ENCODE results near the gene CEP152. TPM values are rescaled to one million over a fixed set of nuclear protein-coding genes. Genes with fewer than 3 reads are reported as not detected.
"Not testable (repeated sequence)": the region's sequence is repeated elsewhere in the genome, so short reads cannot be mapped to it uniquely, and the experiment has no call there.

Gene CEP152, protein sequence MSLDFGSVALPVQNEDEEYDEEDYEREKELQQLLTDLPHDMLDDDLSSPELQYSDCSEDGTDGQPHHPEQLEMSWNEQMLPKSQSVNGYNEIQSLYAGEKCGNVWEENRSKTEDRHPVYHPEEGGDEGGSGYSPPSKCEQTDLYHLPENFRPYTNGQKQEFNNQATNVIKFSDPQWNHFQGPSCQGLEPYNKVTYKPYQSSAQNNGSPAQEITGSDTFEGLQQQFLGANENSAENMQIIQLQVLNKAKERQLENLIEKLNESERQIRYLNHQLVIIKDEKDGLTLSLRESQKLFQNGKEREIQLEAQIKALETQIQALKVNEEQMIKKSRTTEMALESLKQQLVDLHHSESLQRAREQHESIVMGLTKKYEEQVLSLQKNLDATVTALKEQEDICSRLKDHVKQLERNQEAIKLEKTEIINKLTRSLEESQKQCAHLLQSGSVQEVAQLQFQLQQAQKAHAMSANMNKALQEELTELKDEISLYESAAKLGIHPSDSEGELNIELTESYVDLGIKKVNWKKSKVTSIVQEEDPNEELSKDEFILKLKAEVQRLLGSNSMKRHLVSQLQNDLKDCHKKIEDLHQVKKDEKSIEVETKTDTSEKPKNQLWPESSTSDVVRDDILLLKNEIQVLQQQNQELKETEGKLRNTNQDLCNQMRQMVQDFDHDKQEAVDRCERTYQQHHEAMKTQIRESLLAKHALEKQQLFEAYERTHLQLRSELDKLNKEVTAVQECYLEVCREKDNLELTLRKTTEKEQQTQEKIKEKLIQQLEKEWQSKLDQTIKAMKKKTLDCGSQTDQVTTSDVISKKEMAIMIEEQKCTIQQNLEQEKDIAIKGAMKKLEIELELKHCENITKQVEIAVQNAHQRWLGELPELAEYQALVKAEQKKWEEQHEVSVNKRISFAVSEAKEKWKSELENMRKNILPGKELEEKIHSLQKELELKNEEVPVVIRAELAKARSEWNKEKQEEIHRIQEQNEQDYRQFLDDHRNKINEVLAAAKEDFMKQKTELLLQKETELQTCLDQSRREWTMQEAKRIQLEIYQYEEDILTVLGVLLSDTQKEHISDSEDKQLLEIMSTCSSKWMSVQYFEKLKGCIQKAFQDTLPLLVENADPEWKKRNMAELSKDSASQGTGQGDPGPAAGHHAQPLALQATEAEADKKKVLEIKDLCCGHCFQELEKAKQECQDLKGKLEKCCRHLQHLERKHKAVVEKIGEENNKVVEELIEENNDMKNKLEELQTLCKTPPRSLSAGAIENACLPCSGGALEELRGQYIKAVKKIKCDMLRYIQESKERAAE (N-terminal part only)
- total RNA-seq (2014; rRNA removed; shearing (Covaris generic); ENCODE audit: low replicate concordance) = 2.3 and 7.4 TPM in 2 replicates

GRCh38 chr15:48810414-48811324, at the start of gene CEP152:
Gene CEP152, minus strand, starts transcription at chr15:48811069. Its CDS starts 5,420 bp downstream, at chr15:48805649.
- DNase-seq = peak; percentile 100
- Histone ChIP-seq H3K27me3 (no peaks in the 10 kb centered on the region), H3K4me3 (peak within 1 kb of the TSS; percentile 77), H3K36me3 (no peaks in the 10 kb centered on the region), H3K9me3 (no peaks in the 10 kb centered on the region)

- Histone ChIP-seq H3K36me3 (no peaks in the 10 kb centered on the region), H3K4me3 (no peak overlapping the region), H3K27me3 (no peaks in the 10 kb centered on the region), H3K9me3 (no peaks in the 10 kb centered on the region)
- DNase-seq = no peak
Observed at GRCh38 chr15:48859426-48859825, 48.6 kb upstream of the CEP152 start.

DNA sequence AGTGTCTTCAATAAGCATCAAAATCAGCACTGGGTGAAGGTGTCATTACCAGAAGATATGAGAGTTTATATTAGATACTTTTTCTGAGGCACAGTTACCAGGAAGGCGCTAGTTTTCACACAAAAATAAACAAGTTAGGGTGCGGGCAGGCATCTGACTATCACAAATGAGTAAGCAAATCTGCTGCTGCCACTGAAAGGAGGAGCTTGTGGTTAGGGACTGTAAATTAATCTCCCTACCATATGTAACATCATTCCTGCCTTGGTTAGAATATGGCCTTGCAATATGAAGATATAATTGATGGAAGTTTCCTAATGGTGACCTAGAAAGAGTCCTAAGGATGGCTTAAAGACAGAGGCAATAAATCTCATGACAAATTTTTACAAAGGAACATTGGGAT, 47.5 kb upstream of the CEP152 start:
- peak; percentile 62 for DNase-seq
- Histone ChIP-seq H3K9me3 (no peaks in the 10 kb centered on the region), H3K4me3 (no peak overlapping the region), H3K27me3 (no peaks in the 10 kb centered on the region), H3K36me3 (no peaks in the 10 kb centered on the region)

- H3K9me3 ChIP-seq = 0 out of 2 replicates have a peak, but pooled peaks cover 1% of the 10 kb centered on the region
- DNase-seq = no peak
- no peaks in the 10 kb centered on the region for H3K27me3 ChIP-seq
- no peaks in the 10 kb centered on the region for H3K36me3 ChIP-seq
- H3K4me3 ChIP-seq = no peak overlapping the region
Observed at GRCh38 chr15:48856942-48857341, 46.1 kb upstream of the CEP152 start.

- H3K4me3 ChIP-seq = no peak overlapping the region
- peak; percentile 54 for DNase-seq
- H3K27me3 ChIP-seq = no peaks in the 10 kb centered on the region
- H3K36me3 ChIP-seq = no peaks in the 10 kb centered on the region
- 0 out of 2 replicates have a peak, but pooled peaks cover 1% of the 10 kb centered on the region for H3K9me3 ChIP-seq
Observed at GRCh38 chr15:48855501-48856440, 44.9 kb upstream of the CEP152 start.

GRCh38 chr15:48854434-48854833, 43.6 kb upstream of the CEP152 start:
- DNase-seq, H3K9me3 ChIP-seq, H3K27me3 ChIP-seq, H3K4me3 ChIP-seq, H3K36me3 ChIP-seq: not testable (repeated sequence)

- no peaks in the 10 kb centered on the region for H3K27me3 ChIP-seq
- H3K4me3 ChIP-seq = no peak overlapping the region
- no peaks in the 10 kb centered on the region for H3K36me3 ChIP-seq
- 0 out of 2 replicates have a peak, but pooled peaks cover 1% of the 10 kb centered on the region for H3K9me3 ChIP-seq
- no peak for DNase-seq
Observed at GRCh38 chr15:48851956-48852355, 41.1 kb upstream of the CEP152 start.

DNA sequence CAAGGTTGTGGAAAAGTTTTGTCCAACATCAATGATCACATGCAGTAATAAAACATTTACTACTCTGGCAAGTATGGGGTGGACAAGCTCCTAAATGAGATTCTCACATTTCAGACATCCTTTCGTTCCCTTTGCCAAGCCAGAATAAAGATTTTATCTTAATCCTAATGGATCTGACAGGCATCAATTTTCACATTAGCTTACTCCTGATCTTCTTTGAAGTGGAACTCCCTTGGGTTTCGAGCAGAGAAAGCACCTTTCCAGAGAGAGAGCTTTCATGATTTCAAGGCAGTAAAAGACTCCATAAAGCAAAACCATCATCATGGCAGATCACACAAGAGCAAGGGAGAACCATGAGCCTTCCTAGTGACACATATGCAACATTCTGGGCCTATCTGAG, 39.8 kb upstream of the CEP152 start:
- Histone ChIP-seq H3K36me3 (no peaks in the 10 kb centered on the region), H3K27me3 (no peaks in the 10 kb centered on the region), H3K9me3 (0 out of 2 replicates have a peak, but pooled peaks cover 1% of the 10 kb centered on the region), H3K4me3 (no peak overlapping the region)
- DNase-seq = no peak

GRCh38 chr15:48845123-48845522, 34.3 kb upstream of the CEP152 start:
- H3K9me3 ChIP-seq = no peaks in the 10 kb centered on the region
- H3K4me3 ChIP-seq = no peak overlapping the region
- no peaks in the 10 kb centered on the region for H3K36me3 ChIP-seq
- DNase-seq = no peak
- H3K27me3 ChIP-seq = no peaks in the 10 kb centered on the region

GRCh38 chr15:48842501-48842900, 31.6 kb upstream of the CEP152 start:
- H3K4me3 ChIP-seq = no peak overlapping the region
- no peaks in the 10 kb centered on the region for H3K36me3 ChIP-seq
- no peaks in the 10 kb centered on the region for H3K9me3 ChIP-seq
- H3K27me3 ChIP-seq = no peaks in the 10 kb centered on the region
- no peak for DNase-seq

DNA sequence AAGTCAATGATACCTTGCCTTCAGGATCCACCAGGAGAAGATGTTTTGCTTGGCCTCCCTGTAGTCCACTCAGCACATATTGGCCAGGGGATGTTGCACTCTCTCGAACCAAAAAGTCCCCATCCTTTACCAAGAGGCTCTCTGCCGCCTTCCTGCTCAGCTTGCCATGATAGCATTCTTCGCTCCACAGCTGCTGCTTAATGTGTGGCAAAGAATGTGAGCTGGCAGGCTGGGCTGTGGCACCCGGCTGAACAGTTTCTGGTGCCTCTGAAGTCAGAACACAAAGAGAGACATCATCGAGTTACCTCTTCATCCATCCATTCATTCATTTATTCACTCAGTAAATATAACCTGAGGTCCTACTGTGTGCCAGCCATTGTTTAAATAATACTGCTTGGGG, 23.9 kb upstream of the CEP152 start:
- peaks cover 2% of the 10 kb centered on the region for H3K9me3 ChIP-seq
- no peaks in the 10 kb centered on the region for H3K36me3 ChIP-seq
- H3K4me3 ChIP-seq = no peak overlapping the region
- H3K27me3 ChIP-seq = no peaks in the 10 kb centered on the region
- DNase-seq = no peak

DNA sequence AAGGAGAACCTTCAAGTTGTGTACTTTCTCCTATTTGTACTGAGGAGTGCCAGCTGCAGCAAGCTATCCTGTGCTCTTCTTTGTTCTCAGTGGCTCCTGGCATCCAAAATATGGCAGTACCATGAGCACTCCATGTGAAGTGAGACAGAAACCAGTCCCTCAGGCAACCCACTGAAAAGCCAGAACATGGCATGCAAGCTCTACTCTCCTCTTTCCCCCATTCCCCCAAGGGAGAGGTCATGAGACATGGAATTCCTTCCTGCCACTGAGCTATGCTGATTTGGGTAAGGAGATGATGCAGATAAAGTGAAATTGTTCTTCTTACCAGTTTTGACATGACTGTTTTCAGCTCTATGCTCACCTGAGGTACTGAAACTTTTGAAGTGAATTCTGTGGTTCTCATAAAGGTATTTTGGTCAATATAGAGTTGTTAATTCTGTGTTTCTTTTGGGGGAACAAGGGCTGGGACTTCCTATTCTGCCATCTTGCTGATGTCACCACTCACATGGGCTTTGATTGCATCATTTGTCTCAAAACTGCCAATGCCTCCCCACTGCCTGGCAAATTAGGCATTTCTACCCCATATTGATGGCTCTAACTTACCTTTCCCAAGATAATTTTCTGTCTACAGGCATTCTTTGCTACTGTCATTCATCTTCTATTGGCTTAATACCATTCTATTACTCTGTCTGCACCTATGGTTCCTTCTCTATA, 22.8 kb upstream of the CEP152 start:
- H3K36me3 ChIP-seq = no peaks in the 10 kb centered on the region

GRCh38 chr15:48832648-48833047, 21.8 kb upstream of the CEP152 start:
- Histone ChIP-seq H3K4me3 (no peak overlapping the region), H3K27me3 (no peaks in the 10 kb centered on the region), H3K36me3 (no peaks in the 10 kb centered on the region), H3K9me3 (peaks cover 2% of the 10 kb centered on the region)
- DNase-seq = no peak

More for the DNA sequence above, 22.8 kb upstream of the CEP152 start:
- Histone ChIP-seq H3K9me3 (peaks cover 2% of the 10 kb centered on the region), H3K27me3 (no peaks in the 10 kb centered on the region), H3K4me3 (no peak overlapping the region)
- no peak for DNase-seq

DNA sequence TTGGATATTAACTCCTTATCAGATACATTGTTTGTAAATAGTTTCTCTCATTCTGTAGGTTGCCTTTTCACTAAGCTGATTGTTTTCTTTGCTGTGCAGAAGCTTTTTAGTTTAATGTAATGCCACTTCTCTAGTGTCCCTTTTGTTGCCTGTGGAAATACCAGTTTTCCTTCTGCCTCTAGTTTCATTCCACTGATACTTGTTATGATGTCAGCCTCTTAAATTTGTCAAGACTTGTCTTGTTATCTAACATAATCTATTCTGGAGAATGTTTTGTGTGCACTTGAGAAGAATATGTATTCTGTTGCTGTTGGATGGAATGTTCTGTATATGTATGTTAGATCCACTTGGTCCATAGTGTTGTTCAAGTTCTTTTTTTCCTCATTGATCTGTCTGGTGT, 18.0 kb upstream of the CEP152 start:
- Histone ChIP-seq H3K9me3 (peaks cover 2% of the 10 kb centered on the region), H3K27me3 (no peaks in the 10 kb centered on the region), H3K4me3 (no peak overlapping the region), H3K36me3 (no peaks in the 10 kb centered on the region)
- no peak for DNase-seq
